GM13976 (cell line): ENCODE measurements around the gene DHODH.
"Not testable (repeated sequence)": the region's sequence is repeated elsewhere in the genome, so short reads cannot be mapped to it uniquely, and the experiment has no call there.

Experiments
- DNase-seq: peaks from one replicate; pipeline ENCODE4 v3.0.0; 2012; ENCODE audit warnings: low spot score
- in situ Hi-C: fragments of 300-500 bp; cut with MboI; formaldehyde crosslinking; loops from one replicate; pipeline ENCODE4 v1.12.0; 2022; ENCODE audit warnings: low sequenced_read_pairs, mixed read lengths, inconsistent platforms; ENCODE audit not compliant: unreplicated experiment
- TF ChIP-seq, protein P1 (sequence below): IDR thresholded peaks from 2 replicates; pipeline ENCODE4 v1.5.1; 2012; ENCODE audit warnings: borderline replicate concordance, mild to moderate bottlenecking; ENCODE audit not compliant: insufficient read depth; ENCODE audit errors: extremely low read depth, missing control alignments, control extremely low read depth

Gene DHODH

DNA sequence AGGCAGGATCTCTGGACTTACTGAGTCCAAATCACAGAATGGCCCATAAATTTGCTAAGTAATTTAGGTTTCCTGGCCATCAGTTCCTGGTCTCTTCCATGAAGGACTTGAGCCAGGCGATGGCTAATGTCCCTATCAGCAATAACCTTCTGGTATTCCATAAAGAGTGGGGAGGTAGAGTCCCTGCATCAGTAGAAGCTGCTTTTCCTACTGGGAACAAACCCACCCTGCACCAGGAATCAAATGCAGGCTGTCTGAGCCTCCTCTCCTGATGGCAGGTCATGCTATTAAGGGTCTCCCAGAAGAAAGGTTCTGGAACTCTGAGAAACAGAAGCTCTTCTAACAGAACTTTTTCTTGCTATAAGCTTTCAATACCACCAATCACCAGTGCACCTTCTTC, 53.0 kb downstream of the DHODH start:
- TF ChIP-seq, protein P1, sequence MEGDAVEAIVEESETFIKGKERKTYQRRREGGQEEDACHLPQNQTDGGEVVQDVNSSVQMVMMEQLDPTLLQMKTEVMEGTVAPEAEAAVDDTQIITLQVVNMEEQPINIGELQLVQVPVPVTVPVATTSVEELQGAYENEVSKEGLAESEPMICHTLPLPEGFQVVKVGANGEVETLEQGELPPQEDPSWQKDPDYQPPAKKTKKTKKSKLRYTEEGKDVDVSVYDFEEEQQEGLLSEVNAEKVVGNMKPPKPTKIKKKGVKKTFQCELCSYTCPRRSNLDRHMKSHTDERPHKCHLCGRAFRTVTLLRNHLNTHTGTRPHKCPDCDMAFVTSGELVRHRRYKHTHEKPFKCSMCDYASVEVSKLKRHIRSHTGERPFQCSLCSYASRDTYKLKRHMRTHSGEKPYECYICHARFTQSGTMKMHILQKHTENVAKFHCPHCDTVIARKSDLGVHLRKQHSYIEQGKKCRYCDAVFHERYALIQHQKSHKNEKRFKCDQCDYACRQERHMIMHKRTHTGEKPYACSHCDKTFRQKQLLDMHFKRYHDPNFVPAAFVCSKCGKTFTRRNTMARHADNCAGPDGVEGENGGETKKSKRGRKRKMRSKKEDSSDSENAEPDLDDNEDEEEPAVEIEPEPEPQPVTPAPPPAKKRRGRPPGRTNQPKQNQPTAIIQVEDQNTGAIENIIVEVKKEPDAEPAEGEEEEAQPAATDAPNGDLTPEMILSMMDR, result no peak

DNA sequence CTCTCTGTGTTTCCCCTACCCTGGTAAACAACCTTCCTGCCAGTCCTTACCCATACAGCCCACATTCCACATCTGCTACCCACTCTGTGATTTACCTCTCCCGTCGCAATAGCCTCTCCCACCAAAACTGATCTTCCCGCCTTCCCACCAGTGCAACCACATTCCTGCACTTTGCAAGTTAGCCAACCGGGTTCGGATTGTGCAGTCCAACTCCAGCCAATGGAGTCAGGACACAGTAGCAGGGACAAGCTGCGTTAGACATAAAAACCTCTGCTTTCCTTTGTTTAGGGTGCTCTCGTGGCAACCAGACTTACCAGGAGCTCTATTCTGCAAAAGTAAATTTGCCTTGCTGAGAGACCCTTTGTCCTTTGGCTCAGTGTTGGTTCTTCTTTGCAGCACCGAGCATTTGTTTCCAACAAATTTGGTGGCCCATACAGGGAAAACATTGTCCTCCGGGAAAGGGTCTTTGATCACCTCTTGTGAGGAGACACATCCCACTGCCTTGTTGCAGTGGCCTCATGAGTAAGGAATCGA, 55.9 kb downstream of the DHODH start:
- TF ChIP-seq, protein P1, result no peak
- no peak for DNase-seq
- in situ Hi-C loops, result no loop called here

More for the DNA sequence above, 53.0 kb downstream of the DHODH start:
- DNase-seq, result no peak
- in situ Hi-C loops, result no loop called here

DNA sequence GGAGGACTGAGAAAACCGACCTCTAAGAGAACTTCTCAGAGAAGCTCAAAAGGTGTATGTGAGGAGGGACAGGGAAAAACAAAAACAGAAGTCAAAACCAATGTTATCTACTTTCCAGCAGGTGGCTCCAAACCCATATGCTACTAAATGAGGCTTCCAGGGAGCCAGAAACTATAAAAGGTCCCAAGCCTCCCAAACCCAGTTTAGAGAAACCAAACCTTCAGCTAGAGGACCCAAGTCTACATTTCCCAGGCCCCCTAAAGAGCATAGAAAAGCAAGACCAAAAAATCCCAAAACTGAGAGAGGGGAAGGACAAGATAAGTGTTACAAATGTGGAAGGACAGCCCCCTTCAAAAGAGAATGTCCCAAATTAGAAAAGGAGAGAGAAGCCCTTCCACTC, 58.2 kb downstream of the DHODH start:
- peak; percentile 38 for DNase-seq
- TF ChIP-seq, protein P1, result peak; percentile 38
- in situ Hi-C loops, result no loop called here

DNA sequence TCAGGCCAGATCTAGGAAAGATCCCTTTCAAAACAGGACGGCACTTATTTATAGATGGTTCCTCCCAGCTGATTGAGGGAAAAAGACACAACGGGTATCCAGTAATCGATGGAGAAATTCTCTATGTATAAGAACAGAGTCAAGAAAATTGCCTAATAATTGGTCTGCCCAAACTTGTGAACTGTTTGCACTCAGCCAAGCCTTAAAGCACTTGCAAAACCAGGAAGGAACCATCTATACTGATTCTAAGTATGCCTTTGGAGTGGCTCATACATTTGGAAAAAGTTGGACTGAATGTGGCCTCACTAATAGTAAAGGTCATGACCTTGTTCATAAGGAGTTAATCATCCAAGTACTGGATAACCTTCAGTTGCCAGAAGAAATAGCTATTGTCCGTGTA, 60.4 kb downstream of the DHODH start:
- in situ Hi-C loops, result no loop called here
- no peak for DNase-seq
- TF ChIP-seq, protein P1, result no peak

DNA sequence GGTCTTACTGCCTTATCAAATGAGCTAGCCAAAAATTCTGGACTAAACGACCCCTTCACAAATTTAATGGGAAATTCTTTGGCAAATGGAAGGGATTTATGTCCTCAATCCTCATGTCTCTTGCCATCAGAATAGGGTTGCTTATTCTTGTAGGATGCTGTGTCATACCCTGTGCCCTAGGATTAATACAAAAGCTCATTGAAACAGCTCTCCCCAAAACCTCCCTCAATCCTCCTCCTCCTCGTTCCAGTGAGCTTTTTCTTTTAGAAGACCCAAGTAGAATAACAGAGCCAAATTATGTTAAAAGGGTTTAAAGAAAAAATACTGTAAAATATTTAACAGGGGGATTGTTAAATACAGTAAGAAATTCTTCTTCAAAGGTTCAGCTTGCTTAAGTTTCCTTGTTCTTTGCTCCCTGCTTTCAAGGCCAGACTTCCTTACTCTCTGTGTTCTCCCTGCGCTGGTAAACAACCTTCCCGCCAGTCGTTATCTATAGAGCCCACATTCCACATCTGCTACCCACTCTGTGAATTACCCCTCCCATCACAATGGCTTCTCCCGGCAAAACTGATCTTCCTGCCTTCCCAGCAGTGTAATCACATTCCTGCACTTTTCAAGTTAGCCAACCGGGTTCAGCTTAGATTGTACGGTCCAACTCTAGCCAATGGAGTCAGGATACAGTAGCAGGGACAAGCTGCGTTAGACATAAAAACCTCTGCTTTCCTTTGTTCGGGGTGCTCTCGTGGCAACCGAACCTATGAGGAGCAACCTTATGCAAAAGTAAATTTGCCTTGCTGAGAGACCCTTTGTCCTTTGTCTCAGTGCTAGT, 64.2 kb downstream of the DHODH start:
- TF ChIP-seq, protein P1, result no peak
- DNase-seq, result no peak
- in situ Hi-C loops, result no loop called here

DNA sequence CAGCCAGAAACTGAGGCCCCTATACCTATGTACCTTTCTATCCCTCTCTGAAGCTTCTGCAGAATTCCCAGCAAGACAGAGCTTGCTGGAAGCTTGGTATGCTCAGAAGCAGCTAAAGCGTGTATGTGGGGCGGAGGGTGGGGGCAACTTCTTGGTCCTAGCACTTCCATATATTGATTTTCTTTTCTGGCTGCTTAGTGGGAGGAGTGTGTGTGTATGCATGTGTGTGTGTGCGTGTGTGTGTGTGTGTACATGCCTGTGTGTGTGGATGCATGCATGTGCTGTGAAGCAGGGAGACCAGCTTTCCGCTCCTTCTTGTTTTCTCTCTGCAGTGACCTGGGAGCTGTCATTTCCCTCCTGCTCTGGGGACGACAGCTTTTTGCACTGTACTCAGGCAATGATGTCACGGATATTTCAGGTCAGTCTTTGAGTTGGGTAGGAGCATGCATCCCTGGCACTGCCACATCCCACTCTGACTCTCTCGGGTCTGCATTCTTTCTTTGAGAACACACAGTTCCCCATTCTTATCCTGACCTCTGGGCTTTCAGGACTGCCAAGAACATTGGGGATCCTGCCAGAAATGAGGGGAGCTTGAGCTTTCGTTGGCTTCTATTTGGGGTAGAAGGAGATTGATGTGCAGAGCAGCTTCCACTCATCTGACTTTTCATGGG, 65.2 kb downstream of the DHODH start:
- TF ChIP-seq, protein P1, result no peak
- DNase-seq, result no peak
- in situ Hi-C loops, result no loop called here

DNA sequence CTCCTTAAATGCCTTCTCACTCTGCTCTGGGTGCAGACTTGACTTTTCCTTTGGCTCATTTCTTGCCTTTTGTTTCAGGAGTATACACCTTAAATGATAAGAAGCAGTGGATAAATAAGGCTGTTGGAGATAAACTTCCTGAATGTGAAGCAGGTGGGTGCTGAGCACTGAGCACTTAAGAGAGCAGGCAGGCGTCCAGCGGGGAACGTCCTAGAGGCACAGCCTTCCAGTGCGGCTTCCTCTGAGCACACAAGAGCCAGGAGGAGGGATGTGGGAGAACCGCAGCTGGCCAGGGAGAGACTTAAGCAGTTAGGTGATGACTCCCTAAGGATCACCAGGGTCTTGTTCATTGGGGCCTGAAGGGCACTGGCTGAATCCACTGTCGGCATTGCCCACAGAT, 66.5 kb downstream of the DHODH start:
- in situ Hi-C loops, DNase-seq: not testable (repeated sequence)
